RWPE2 (cell line): Measurements from ENCODE around the gene TMEM63A.

Source experiments
- ATAC-seq: fragments of 200-7000 bp; cut with Tn5 transposase; 3 replicates; pipeline ENCODE4 v1.9.1; 2021; ENCODE audit warnings: low read depth
- DNase-seq: peaks from one replicate; pipeline ENCODE4 v3.0.0-alpha.2; 2020; ENCODE audit warnings: low spot score
- H3K27ac ChIP-seq: fragments of 450-650 bp; 2 replicates; pipeline ENCODE4 v1.5.1; 2017; ENCODE audit warnings: mild to moderate bottlenecking; ENCODE audit not compliant: poor library complexity, severe bottlenecking
- H3K27me3 ChIP-seq: fragments of 250-450 bp; sonication (Bioruptor Pico); 2 replicates; pipeline ENCODE4 v1.5.1; 2021; ENCODE audit warnings: mild to moderate bottlenecking, moderate library complexity; ENCODE audit not compliant: insufficient read depth, poor library complexity, severe bottlenecking
- H3K36me3 ChIP-seq: fragments of 250-450 bp; sonication (Bioruptor Pico); 2 replicates; pipeline ENCODE4 v1.5.1; 2020; ENCODE audit warnings: low read depth, mild to moderate bottlenecking, moderate library complexity
- H3K4me1 ChIP-seq: fragments of 250-450 bp; sonication (Bioruptor Pico); 2 replicates; pipeline ENCODE4 v1.5.1; 2021; ENCODE audit warnings: mild to moderate bottlenecking, moderate library complexity; ENCODE audit not compliant: insufficient read depth, poor library complexity, severe bottlenecking
- H3K4me3 ChIP-seq: fragments of 250-450 bp; sonication (Bioruptor Pico); 2 replicates; pipeline ENCODE4 v1.5.1; 2021; ENCODE audit warnings: mild to moderate bottlenecking, moderate library complexity; ENCODE audit not compliant: severe bottlenecking
- H3K9me3 ChIP-seq: fragments of 250-450 bp; sonication (Bioruptor Pico); 2 replicates; pipeline ENCODE4 v1.5.1; 2021; ENCODE audit warnings: mild to moderate bottlenecking, moderate library complexity; ENCODE audit not compliant: severe bottlenecking
- CTCF ChIP-seq: fragments of 450-650 bp; IDR thresholded peaks from one replicate; pipeline ENCODE4 v1.5.1; 2017; ENCODE audit warnings: mild to moderate bottlenecking, moderate library complexity; ENCODE audit not compliant: poor library complexity, severe bottlenecking

The TMEM63A gene

DNA sequence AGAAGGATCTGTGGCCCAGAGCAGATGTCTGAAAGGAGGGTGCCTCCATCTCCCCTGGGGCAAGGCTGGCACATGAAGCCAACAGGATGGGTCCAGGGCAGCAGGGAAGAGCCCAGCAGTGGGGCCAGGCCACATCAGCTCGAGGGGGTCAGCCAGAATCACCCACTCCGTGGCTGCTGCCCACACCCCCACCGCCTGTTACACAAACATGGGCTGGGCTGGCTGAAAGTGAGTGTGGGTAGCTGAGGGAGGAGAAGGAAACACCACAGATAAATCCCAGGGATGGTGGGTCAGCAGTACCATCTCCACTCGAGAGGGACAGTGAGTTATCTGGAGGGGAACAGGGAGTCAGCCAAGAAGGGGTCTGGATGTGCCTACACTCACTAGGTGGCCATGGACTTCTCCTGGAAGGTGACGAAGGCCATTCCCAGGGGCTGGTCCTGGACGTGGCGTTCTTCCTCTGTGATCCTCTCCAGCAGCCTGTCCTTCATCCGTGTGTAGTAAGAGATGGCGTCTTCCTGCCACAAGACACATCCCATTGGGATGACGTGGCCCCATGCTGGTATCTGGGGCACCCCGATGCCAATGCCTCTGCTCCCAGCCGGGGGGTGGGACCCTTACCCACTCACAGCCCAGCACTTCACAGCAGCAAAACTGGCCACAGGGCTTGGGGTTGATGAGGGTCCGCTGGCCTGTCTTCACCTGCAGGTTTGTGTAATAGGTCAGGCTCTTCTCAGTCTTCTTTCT lies 20.2 kb downstream of the TMEM63A start:
- TF ChIP-seq CTCF = no peak
- ATAC-seq (no peak), DNase-seq (no peak)
- Histone ChIP-seq H3K36me3 (no peaks in the 10 kb centered on the region), H3K4me3 (no peak overlapping the region), H3K27me3 (no peaks in the 10 kb centered on the region), H3K27ac (no peak overlapping the region), H3K4me1 (no peaks in the 10 kb centered on the region), H3K9me3 (no peaks in the 10 kb centered on the region)

DNA sequence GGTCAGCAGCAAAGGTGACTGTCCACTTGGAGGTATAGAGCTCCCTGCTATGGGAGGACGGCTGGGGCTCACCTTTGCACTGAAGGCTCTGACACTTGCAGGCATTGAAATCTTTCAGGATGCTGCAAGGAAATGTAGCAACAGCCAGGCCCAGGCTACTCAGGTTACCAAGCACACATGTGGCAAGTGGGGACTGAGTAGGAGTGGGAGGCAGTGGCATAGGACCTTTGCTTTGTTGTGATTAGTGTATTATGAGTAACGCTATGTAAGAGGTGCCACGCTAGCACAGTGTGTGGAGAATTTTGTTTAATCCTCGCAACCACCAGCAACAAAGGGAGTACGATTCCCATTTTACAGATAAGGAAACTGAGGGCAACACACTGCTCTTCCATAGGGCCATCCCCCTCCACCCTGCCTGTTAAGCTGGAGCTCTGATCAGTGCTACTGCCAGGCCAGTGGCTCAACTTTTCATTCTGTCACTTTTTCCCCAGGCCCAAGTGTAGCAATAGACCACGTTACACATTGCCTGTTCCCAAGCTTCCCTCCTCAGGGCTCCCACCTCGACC lies 21.2 kb downstream of the TMEM63A start:
- Histone ChIP-seq H3K4me3 (no peak overlapping the region), H3K4me1 (no peaks in the 10 kb centered on the region), H3K27me3 (no peaks in the 10 kb centered on the region), H3K36me3 (no peaks in the 10 kb centered on the region), H3K9me3 (no peaks in the 10 kb centered on the region), H3K27ac (no peak overlapping the region)
- ATAC-seq (no peak), DNase-seq (no peak)
- TF ChIP-seq CTCF = no peak

DNA sequence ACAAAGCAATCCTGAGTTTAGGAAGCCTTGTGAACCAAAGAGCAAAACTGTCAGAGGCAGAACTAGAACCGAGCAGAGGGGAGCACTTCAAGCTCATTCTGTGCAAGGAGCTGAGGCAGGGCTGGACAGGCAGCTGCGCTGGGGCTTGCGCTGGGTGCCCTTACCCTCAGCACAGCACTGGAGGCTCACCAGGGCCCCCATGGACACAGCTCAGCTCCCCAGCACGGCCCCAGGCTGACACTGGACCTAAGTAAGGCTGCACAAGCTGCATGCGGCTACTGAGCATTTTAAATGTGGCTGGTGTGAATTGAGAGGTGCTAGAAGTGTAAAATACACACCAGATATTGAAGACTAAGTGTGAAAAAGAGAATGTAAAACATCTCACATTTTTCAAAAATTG lies 22.1 kb downstream of the TMEM63A start:
- no peak overlapping the region for H3K27ac ChIP-seq
- no peak for TF ChIP-seq CTCF
- H3K27me3 ChIP-seq = no peaks in the 10 kb centered on the region
- no peaks in the 10 kb centered on the region for H3K4me1 ChIP-seq
- H3K36me3 ChIP-seq = no peaks in the 10 kb centered on the region
- ATAC-seq (no peak), DNase-seq (no peak)
- H3K9me3 ChIP-seq = no peaks in the 10 kb centered on the region
- H3K4me3 ChIP-seq = no peak overlapping the region

DNA sequence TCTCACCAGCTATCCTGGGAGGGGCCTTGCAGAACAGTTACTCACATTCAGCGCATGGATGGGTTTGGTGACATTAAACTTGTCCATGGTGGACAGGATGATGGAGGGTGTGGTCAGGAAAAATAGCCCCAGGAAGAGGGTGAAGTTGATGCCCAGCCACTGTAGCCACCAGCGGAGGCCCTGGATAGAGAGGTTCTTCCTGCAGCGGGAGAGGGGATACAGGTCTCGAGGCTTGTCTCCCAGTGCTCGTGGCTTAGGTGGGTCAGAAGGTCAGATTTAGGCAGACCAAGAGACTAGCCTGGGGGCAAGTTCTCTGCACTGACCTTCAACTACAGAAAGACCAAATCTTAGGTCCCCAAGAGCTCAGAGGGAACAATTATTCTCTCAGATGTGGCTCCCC lies 23.0 kb downstream of the TMEM63A start:
- TF ChIP-seq CTCF = no peak
- Histone ChIP-seq H3K36me3 (no peaks in the 10 kb centered on the region), H3K4me1 (no peaks in the 10 kb centered on the region), H3K27ac (no peak overlapping the region), H3K9me3 (no peaks in the 10 kb centered on the region), H3K27me3 (no peaks in the 10 kb centered on the region), H3K4me3 (no peak overlapping the region)
- ATAC-seq (no peak), DNase-seq (no peak)

- DNase-seq (no peak), ATAC-seq (no peak)
- Histone ChIP-seq H3K9me3 (no peaks in the 10 kb centered on the region), H3K27me3 (no peaks in the 10 kb centered on the region), H3K4me3 (no peak overlapping the region), H3K36me3 (no peaks in the 10 kb centered on the region), H3K4me1 (no peaks in the 10 kb centered on the region), H3K27ac (no peak overlapping the region)
- no peak for TF ChIP-seq CTCF
These were observed 24.9 kb downstream of the TMEM63A start for GRCh38 chr1:225857256-225857655.
